Measurements from ENCODE around the gene ANK3.

ANK3 gene

DNA sequence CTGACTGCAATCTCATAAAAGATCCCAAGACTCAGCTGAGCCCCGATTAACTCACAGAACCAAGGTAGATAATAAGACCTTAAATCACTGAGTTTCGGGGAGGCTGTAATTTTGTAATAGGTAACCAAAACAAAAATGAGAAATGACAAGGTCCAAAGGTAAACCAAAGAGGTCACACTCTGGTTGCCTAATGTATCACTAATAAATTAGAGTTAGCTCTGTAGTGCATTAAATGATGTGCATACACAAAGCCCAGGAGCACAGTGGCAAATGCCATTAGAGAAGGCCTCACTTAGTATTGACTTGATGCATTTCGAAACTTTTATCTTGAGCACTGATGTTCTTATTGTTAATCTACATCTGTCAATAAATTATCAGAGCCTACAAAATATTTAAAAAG is 245.6 kb downstream of the ANK3 start:
- TF ChIP-seq, protein P1, sequence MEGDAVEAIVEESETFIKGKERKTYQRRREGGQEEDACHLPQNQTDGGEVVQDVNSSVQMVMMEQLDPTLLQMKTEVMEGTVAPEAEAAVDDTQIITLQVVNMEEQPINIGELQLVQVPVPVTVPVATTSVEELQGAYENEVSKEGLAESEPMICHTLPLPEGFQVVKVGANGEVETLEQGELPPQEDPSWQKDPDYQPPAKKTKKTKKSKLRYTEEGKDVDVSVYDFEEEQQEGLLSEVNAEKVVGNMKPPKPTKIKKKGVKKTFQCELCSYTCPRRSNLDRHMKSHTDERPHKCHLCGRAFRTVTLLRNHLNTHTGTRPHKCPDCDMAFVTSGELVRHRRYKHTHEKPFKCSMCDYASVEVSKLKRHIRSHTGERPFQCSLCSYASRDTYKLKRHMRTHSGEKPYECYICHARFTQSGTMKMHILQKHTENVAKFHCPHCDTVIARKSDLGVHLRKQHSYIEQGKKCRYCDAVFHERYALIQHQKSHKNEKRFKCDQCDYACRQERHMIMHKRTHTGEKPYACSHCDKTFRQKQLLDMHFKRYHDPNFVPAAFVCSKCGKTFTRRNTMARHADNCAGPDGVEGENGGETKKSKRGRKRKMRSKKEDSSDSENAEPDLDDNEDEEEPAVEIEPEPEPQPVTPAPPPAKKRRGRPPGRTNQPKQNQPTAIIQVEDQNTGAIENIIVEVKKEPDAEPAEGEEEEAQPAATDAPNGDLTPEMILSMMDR (IDR thresholded peaks at IDR 0.05; ENCODE audit: extremely low read depth, insufficient read depth, missing control alignments): no peak
- no peak for DNase-seq (ENCODE audit: low spot score)

DNA sequence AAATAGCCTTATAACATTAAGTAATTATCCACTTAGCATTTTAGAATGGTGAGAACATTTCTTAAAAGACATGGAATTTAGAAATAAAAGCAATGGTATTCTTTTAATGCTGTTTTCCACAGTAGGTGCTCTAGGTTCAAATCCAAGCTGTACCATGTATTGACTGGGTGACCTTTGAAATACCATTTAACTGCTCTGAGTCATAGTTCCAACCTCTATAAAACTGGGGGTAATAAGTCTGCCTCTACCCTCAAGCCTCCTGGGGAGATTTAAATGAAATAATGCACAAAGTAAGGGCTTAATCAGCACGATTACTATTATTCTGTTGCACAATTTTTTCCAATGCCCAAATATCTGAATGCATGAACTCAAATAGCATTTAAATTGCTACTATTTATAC is 246.9 kb downstream of the ANK3 start:
- in situ Hi-C loops (cut with MboI; ENCODE audit: low pct_unique_long_range_greater_than_20kb, low sequenced_read_pairs, unreplicated experiment): no loop called here
- DNase-seq (ENCODE audit: low spot score): no peak
- TF ChIP-seq, protein P1 (IDR thresholded peaks at IDR 0.05; ENCODE audit: extremely low read depth, insufficient read depth, missing control alignments): no peak

More for the DNA sequence above, 245.6 kb downstream of the ANK3 start:
- in situ Hi-C loops (cut with MboI; ENCODE audit: low pct_unique_long_range_greater_than_20kb, low sequenced_read_pairs, unreplicated experiment): no loop called here

DNA sequence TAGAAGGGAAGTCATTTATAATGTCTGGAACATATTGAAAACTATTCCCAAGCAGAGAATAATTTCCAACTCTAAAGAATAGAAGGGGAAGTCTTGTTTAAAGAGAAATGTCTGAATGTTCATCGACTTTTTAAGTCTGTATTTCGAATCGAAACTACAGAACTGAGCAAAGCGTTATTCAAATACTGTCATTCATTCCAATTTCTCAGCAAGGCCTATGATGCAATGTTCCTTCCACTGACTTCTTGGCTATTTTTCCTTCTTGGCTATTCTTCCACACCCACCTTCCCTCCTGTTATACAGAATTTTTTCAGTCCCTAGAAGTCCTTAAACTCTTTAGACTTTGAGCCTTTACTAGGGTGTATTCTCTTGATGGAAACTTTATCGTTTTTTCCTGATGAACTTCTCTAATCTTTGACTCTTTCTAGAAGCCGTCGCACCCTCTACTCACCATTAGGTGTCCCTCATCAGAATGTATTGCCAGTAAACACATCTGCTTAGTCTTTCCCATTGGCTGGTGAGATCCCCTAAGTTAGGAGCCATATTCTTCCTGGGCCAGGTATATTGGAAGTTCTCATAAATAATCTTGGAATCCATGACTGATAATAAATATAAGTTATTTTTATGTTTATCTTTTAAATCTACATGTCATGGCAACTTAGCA is 247.6 kb downstream of the ANK3 start:
- TF ChIP-seq, protein P1 (IDR thresholded peaks at IDR 0.05; ENCODE audit: extremely low read depth, insufficient read depth, missing control alignments): no peak
- no peak for DNase-seq (ENCODE audit: low spot score)
- in situ Hi-C loops (cut with MboI; ENCODE audit: low pct_unique_long_range_greater_than_20kb, low sequenced_read_pairs, unreplicated experiment): no loop called here

DNA sequence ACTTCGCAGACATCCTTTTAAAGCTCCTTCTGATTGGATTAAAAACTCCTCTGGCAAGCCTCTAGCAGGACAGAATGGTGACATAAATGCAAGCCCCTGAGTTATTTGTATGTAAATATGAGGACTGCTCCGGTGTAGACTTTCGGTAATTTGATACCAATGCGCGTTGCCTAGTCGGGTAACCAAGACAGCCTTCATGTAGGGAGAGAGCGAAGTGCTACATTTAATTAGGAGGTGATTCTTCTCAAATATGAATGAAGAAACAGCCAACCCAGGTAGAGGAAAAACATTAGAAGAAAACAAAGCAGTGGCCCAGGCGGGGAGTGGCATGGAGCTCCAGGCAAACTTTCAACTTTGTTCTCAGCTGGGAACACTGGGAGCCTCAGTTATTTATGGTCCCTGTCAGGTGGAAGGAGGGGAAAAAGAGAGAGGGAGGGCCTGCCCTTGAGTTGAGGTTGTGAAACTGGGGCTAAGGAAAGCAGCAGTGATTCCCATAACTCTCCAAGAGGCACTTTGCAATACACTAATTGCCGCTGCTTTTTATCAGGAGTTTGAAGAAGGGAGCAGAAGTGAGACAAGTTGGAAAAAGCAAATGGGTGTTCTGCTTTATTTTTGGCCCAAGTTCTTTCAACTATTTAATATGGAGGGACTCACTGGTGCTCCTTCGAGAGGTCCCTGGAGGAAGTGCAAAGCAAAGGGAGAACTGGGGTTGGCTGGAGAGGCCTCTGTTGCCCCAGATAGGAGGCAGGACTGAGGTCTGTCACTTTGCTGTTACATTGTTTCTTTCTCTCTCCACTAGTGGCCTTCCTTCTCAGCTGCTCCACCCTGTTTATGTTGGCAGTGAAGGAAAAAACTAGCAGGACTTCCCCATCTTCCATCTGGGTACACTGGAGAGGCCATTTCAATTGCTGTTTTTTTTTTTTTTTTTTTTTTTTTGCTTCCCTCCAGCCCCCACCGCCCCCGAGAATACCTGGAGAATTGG is 248.7 kb downstream of the ANK3 start:
- DNase-seq (ENCODE audit: low spot score): no peak
- in situ Hi-C loops (cut with MboI; ENCODE audit: low pct_unique_long_range_greater_than_20kb, low sequenced_read_pairs, unreplicated experiment): no loop called here
- TF ChIP-seq, protein P1 (IDR thresholded peaks at IDR 0.05; ENCODE audit: extremely low read depth, insufficient read depth, missing control alignments): no peak

DNA sequence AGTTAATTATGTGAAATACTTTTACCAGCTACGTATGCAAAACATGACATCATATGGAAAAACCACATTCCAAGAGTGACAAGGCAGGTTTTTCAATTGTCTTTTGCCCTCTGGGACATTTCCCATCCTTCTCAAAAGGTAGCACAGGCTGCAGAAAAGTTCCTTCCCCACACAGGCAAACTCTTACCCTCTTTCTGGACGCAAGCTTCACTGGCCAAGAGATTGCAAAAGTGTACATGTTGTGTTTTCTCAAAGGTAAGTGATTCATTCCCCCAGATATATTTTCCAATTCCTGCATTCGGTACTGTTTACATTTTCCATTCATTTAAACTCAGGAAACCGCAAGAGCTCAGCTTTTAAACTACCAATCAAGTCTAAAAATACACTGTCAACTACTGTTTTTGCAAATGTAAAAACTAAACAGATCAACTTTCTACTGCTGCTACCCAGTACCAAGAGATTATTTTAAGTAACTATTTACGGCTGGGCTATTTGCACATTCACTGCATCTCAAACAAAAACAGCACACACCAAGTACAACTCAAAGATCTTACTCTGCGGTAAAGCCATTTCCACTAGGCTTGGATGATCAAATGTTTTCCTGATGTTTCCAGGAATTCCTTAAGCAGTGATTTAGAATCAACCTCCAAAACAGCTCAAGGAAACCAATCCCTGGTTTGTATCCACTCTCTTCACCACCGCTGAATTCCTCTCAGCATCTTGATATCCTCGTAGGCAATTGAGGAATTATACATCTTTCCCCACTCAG is 249.7 kb downstream of the ANK3 start:
- in situ Hi-C loops (cut with MboI; ENCODE audit: low pct_unique_long_range_greater_than_20kb, low sequenced_read_pairs, unreplicated experiment): no loop called here
- DNase-seq (ENCODE audit: low spot score): no peak
- TF ChIP-seq, protein P1 (IDR thresholded peaks at IDR 0.05; ENCODE audit: extremely low read depth, insufficient read depth, missing control alignments): no peak

DNA sequence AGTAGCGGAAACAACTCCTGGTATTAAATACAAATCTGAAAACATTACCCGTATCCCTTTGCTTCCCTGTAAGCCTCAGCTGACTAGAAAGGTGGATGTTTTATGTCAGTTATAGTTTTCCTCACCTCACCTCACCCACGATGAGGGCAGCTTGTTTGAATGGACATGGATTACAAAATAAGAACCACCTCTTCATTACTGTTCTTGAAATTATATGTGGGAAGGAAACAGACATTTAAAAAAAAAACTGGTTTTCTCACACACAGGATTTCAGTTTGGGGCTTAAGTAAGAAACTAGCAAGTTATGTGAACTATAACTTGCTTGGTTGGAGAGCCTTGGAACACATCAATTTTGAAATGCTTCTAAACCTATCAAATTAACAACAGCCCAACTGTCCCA is 250.4 kb downstream of the ANK3 start:
- in situ Hi-C loops (cut with MboI; ENCODE audit: low pct_unique_long_range_greater_than_20kb, low sequenced_read_pairs, unreplicated experiment): no loop called here
- DNase-seq (ENCODE audit: low spot score): no peak
- TF ChIP-seq, protein P1 (IDR thresholded peaks at IDR 0.05; ENCODE audit: extremely low read depth, insufficient read depth, missing control alignments): no peak

All from GM13977 (cell line).